ENCODE results near the gene TOMM34. TPM values are rescaled to one million over a fixed set of nuclear protein-coding genes. Genes with fewer than 3 reads are reported as not detected.
A peak's percentile ranks its signal among the peaks of the same experiment; 100 is the strongest.

TOMM34 gene
- total and polyA plus RNA-seq, 2 of the 13 experiments (the other 11 are each of a cell fraction or from before 2014, with no cell fraction given), result 36.2 to 52.0 TPM

GRCh38 chr20:44910690-44911262 is 49.4 kb downstream of the TOMM34 start (continued):
- TF ChIP-seq PTBP1 (IDR thresholded peaks at IDR 0.05; ENCODE audit: low read depth, low read length, poor library complexity, severe bottlenecking) (no peak), MXI1 (IDR thresholded peaks at IDR 0.05; ENCODE audit: borderline replicate concordance, low read depth, low read length) (no peak), HNF4A (CRISPR knock-in tag; IDR thresholded peaks at IDR 0.05) (no peak), ZSCAN31 (CRISPR knock-in tag; IDR thresholded peaks at IDR 0.05; ENCODE audit: low read depth) (no peak), NFATC3 (CRISPR knock-in tag; IDR thresholded peaks at IDR 0.05) (no peak), SMAD9 (CRISPR knock-in tag; IDR thresholded peaks at IDR 0.05) (no peak), ATF1 (CRISPR knock-in tag; IDR thresholded peaks at IDR 0.05) (no peak), RARA (CRISPR knock-in tag; IDR thresholded peaks at IDR 0.05) (no peak), ZNF350 (CRISPR knock-in tag; IDR thresholded peaks at IDR 0.05; ENCODE audit: borderline replicate concordance, low read depth) (no peak), HDAC2 (CRISPR knock-in tag; IDR thresholded peaks at IDR 0.05) (no peak), ZNF136 (CRISPR knock-in tag; IDR thresholded peaks at IDR 0.05; ENCODE audit: low read depth) (no peak), KMT2B (CRISPR knock-in tag; IDR thresholded peaks at IDR 0.05) (no peak), ZFP62 (CRISPR knock-in tag; IDR thresholded peaks at IDR 0.05) (no peak), ZNF484 (CRISPR knock-in tag; IDR thresholded peaks at IDR 0.05; ENCODE audit: borderline replicate concordance, low read depth) (0 out of 2 replicates have a peak, but pooled peaks have one; percentile 23), ISX (CRISPR knock-in tag; conservative IDR thresholded peaks at IDR 0.05) (no peak), ZNF678 (CRISPR knock-in tag; IDR thresholded peaks at IDR 0.05) (no peak; the same call in 1 of the 2 replicates), SNAPC2 (CRISPR knock-in tag; IDR thresholded peaks at IDR 0.05) (no peak), ZNF260 (CRISPR knock-in tag; IDR thresholded peaks at IDR 0.05; ENCODE audit: borderline replicate concordance, low read depth) (0 out of 2 replicates have a peak, but pooled peaks have one; percentile 75)
- TF ChIP-seq, protein P1, sequence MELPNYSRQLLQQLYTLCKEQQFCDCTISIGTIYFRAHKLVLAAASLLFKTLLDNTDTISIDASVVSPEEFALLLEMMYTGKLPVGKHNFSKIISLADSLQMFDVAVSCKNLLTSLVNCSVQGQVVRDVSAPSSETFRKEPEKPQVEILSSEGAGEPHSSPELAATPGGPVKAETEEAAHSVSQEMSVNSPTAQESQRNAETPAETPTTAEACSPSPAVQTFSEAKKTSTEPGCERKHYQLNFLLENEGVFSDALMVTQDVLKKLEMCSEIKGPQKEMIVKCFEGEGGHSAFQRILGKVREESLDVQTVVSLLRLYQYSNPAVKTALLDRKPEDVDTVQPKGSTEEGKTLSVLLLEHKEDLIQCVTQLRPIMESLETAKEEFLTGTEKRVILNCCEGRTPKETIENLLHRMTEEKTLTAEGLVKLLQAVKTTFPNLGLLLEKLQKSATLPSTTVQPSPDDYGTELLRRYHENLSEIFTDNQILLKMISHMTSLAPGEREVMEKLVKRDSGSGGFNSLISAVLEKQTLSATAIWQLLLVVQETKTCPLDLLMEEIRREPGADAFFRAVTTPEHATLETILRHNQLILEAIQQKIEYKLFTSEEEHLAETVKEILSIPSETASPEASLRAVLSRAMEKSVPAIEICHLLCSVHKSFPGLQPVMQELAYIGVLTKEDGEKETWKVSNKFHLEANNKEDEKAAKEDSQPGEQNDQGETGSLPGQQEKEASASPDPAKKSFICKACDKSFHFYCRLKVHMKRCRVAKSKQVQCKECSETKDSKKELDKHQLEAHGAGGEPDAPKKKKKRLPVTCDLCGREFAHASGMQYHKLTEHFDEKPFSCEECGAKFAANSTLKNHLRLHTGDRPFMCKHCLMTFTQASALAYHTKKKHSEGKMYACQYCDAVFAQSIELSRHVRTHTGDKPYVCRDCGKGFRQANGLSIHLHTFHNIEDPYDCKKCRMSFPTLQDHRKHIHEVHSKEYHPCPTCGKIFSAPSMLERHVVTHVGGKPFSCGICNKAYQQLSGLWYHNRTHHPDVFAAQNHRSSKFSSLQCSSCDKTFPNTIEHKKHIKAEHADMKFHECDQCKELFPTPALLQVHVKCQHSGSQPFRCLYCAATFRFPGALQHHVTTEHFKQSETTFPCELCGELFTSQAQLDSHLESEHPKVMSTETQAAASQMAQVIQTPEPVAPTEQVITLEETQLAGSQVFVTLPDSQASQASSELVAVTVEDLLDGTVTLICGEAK (IDR thresholded peaks at IDR 0.05), result no peak
- TF ChIP-seq, protein P1 (CRISPR knock-in tag; IDR thresholded peaks at IDR 0.05), result 0 out of 2 replicates have a peak, but pooled peaks have one; percentile 32
